GM19351 (cell line): ENCODE data around the gene MARCHF3.
"Not testable (repeated sequence)": the region's sequence is repeated elsewhere in the genome, so short reads cannot be mapped to it uniquely, and the experiment has no call there.

Experiments used
- ATAC-seq: cut with Tn5 transposase; IDR thresholded peaks from one replicate; pipeline ENCODE4 v1.9.1; 2021; ENCODE audit warnings: mild to moderate bottlenecking, moderate library complexity; ENCODE audit not compliant: unreplicated experiment

The MARCHF3 gene, protein sequence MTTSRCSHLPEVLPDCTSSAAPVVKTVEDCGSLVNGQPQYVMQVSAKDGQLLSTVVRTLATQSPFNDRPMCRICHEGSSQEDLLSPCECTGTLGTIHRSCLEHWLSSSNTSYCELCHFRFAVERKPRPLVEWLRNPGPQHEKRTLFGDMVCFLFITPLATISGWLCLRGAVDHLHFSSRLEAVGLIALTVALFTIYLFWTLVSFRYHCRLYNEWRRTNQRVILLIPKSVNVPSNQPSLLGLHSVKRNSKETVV

DNA sequence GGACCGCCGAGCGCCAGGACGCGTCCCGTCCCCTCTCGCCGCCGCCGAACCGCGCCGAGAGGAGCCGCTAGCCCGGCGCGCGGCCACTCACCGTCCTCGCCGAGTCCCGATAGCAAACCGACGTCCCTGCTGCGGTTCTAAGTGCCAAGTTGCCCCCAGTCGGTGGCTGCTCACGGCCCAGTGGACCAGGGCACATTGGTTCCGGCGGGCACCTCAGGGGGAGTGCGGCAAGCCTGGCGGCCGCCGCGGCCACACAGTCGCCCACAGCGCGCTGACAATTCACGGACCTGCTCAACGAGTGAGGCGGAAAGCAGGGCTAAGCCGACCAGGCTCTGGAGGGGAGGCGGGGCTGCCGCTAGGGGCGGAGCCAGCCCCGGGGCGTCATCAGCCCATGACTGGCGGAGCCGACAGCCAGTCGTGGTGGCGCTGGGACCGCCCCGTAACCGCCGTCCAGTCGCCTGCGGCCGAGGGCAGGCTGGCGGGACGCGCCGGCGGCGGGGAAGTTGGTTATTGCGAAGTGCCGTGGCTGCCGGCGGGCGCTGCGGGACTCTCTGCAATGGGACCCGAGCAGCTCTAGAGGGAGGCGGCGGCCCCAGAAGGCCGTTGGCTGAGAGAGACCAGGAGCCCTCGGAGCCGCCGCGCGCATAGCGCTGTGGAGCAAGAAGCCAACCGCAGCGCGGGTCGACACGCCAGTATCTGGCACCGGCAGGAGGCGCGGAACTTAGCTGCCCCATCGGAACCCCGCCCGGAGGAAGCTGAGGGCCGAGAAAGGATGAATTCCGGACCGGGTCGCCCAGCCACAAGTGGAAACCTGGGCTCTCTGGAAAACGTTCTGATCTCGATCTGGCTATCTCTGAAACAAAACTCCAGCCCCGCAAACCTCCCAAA is at the start of gene MARCHF3:
TSS of gene MARCHF3 (minus strand) at position 300 of the 888 bp plus-strand sequence. CDS start 112,387 bp downstream, outside the sequence.
- peak; percentile 93 for ATAC-seq

DNA sequence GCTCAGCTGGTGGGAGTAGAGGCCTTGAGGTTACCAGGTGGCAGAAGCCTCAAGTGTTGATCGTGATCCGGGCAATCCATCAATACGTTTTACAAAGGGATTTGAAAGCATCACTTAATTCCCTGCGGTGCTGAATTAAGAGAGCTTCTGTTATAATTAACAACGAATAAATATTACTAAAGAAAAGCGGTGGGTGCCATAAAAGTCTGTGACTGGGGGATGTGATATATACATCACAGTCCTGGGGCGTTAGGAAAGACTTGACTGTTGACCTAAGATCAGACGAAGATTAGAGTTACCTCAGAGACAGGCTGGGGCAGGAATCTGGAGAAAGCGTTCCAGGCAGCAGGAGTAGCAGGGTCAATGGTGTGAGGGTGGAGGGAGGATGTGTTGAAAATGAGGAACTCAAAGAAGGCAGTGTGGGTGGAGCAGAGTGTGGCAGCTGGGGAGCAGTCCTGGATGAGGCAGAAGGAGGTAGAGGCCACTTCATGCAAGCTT is 49.7 kb upstream of the MARCHF3 start:
- no peak for ATAC-seq

DNA sequence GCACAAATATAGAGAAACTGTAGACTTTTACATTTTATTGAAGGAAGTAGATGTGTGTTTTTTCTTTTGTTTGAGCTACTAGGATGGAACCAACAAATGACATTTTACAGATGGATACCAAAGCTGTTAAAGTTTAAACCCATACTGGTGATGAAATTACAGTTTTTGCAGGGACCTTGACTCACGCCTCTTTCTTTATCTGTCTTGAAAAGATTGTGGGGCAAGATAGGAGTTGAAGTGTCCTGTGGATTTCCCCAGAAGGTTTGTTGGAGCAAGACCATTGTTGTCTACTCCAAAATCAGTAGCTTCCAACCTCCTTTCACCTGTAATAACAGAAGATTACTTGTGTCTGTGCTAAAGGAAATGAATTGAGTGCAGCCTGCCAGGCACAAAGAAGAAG is 47.0 kb upstream of the MARCHF3 start:
- ATAC-seq: no peak

DNA sequence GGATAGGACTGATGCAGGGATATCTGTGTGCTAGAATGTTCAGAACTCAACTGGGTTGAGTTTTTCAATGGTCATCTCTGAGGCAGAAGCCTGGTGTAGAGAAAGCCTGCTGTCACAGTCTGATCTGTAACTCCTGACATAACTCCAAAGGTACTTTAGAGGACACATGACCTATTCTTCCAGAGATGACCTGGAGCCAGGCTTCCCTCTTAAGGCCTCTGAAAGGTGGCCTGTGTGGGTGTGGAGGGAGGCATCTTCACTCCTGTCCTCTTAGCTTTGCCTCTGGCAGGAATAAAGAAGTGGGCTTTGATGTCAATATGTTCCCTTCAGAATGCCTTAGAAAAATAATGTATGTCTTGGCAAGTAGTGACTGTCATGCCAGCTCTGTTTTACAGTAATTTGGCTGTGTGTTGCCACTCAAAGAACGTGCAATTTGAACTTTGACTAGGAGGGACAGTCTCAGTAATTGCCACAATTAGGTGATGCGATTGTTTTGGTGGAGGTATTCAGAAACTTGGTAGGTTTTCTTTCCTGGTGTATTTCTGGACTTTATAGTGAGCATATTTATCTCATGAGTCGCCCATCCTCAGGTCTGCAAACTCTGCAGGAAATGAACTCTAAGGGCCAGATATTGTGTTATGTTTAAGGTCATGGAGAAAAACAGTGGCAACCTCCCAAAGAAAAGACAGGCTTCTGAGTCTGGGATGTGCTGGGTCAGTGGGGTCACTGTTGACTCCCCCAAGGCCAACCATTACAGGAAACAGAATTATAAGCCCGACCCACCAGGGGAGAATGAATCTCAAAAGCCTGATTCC is 46.2 kb upstream of the MARCHF3 start:
- no peak for ATAC-seq

DNA sequence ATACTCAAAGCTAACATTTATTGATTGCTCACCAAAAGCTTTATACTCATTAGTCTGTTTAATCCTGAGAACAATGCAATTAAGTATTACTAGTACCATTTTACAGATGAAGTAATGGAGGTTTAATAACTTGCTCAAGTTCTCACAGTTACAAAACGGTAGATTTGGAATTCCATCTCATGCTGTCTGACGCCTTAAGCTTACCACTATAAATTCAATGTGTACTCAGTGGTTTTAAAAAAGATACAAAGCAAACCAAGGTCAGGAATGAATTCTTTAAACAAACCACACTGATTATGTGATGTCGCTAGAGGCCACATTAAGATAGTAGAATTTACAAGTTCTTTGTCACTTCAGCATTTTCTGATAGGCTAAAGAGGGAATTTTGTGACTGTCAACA is 44.1 kb upstream of the MARCHF3 start:
- ATAC-seq: no peak

DNA sequence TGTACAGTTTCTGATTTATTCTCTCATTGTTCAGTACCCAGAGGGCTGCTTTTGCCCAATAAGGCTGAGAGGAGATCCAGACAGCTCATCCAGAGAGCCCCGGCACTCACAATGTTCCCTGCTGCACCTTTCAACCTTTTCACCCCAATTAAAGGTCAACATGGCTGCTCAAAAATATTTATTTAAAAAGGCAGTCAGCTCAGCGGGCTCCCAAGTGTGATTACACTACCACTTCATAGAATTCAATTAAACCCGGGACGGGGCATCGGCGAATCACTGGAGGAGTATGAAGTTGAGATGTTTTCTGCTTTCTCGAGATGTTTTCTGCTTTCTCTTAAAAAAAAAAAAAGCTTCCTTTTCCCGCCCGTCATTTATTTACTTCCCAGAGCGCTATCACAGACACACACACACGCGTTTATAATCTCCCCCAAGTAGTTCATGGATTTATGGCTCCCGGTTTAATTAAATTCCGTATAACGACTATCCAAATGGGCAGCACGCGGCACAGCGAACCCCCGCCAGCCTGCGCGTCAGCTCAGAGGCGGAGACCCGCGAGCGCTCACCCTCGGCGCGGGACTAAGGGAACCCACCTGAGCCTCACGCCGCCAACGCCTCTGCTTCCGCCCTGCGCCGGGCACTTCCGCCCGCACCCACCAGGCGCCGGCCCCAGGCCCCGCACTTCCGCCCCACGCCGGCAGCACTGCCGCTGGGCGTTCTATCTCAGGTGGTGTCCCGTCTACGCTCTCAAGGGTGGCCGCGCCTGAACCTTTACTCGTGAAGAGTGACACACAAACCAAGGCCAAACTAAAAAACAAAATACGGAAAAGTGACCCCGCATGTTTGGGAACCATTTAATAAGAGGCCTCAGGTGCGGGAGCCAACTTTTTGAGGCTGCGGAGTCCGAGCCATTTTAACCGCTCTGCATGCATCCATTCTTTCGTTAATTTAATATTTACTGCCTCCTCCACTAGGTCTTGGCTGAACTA is 42.8 kb upstream of the MARCHF3 start, which contains the start of gene C5orf63:
TSS of gene C5orf63 (minus strand) at position 642 of the 986 bp plus-strand sequence. CDS start 14,507 bp downstream, outside the sequence.
- ATAC-seq: peak; percentile 99

DNA sequence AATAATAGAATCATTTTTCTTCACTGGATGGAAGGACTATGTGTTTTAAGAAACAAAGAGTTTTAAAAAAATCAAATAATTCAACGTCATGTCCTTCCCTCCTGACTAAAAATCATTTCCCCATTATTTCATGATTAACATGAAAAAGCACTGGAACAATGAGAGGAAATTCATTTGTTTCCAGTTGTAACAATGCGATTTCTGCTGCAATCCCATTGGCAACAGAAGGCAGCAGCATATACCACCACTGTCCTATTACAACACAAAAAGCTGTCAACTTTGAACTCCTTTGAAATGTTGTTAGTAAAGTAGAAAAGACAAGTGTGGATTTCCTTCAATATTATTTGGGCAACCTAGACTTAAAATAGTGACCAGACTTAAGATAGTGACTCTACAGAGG is 39.9 kb upstream of the MARCHF3 start:
- no peak for ATAC-seq

DNA sequence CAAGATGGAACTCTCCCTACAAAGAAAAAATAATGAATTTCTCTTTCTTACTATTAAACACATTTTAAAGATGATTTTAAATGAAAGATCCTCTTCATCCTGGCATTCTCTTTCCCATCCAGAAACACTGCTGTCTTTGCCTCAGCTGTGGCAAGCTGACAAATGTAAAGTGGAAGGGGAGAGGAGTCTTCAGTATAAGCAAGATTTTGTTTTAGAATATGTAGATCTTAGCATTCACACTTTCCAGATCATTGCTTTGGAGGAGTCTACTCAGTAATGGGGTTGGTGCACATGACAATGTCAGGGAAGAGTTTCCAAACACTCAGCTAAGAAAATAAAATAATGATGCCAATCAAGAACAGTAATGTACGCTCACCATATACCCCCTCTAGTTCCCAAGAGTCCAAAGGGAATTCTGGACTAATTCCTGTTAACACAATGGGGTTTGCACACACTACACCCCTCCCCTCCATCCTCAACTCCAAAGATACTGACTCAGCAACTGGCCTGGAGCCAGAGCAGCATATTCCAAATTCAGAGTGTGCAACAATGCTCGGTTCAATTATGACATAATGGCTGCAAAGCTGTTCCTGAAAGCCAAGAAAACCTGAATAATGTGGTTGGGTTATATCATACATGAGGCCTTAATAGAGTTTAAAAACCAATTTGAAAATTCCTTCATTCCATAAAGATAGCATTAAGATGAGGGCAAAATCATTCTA is 38.3 kb upstream of the MARCHF3 start:
- ATAC-seq: no peak

DNA sequence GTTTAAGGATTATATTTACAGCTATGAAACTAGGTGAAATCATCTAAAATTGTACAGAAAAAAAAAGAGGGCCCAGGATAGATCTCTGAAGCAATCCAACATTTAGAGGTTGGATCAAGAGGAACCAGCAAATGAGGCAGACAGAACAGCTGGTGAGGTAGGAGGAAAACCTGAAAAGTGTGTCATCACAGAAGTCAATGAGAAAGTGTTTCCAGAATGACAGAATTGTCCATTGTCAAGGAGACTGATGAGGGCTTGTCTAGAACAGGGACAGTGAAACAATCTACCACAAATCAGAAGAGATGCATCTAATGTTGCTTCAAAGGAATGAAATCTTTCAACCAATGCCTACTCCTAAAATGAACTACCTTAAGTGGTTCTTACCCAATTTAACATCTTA is 36.4 kb upstream of the MARCHF3 start:
- ATAC-seq: no peak

DNA sequence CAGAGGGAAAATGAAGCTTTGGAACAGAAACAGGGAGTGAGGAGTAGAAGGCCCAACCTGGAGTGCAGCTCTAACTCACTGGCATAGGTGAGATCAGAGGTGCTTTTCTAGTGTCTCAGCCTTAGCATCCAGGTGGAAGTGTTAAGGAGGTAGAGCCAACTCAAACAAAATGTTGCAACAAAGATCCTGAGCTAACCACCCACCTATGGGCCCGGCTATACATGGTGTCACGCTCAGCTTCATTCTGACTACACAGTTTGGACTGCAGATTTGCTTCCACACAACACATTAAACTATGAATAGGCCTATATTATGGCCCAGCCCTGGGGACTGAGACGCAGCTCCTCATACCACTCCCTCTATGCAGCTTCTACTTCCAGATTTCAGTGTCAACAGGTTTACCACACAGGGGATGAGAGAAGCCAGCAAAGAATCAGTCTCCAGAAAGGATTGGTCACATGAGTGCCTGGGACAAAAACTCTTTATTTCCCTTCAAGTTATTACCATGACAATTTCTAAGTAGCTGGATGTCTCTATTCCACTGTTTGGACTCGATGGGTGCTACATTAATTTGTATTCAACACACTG is 34.0 kb upstream of the MARCHF3 start:
- no peak for ATAC-seq

DNA sequence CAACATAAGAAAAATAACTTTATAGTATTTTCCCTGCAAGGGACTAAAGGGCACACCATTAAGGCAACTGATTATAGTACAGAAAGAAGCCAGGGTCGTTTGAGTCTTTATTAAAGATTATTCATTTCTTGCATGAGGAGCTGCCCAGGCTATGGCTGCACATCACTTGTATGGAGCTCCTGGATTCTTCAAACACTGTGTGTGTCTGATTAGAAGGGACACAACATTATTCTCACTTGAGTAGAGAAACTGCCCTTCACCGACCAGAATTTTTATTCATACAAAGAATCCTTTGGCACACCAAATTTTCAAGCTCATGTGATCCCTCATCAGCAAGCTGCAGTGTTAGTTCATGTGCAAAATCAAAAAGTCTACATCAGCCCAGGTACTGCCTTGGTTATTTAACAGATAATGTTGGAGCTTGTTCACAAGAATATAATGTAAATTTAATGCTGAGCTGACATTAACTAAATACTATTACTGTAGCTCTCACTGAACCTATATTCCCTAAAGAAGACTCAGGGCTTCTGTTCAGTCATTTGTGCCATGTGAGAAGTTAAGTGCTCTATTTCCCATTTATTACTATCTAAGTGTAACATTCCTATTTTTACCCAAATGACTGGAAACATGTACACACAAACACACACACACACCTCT is 33.0 kb upstream of the MARCHF3 start:
- ATAC-seq: no peak

DNA sequence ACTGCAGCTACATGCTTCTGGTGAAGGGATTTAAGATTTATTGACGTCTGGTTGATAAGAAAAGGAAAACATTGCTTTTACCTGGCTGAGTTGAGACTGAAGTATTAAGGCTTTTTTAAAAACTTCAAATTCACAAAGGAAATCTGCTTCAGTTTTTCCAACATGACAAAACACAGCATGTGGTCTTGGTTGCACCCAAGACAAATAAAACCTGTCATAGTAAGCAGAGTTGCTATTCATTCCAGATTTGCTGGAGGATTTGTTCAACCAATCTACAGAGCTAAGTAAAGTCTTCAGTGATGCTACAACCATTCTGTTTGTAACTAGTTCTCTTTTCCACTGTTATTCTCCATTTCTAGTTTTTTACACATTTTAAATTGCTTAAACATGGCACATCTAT is 31.6 kb upstream of the MARCHF3 start:
- ATAC-seq: no peak

DNA sequence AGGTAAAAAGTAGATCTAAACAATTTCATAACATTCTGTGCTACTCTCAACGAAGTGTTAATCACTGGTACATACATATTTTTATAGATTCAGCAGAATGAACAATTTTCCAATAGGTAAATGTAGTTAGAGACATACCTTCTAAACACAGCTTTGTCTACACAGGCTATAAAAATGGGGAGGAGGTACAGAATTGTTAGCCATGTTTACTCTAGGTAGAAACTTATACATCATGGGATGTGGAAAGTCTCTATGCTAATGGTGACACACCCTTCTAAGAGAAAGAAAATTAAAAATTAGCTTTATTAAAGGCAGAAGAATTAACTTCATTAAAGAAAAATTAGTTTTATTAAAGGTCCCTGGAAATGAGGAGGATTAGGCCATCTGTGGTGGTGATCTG is 31.2 kb upstream of the MARCHF3 start:
- ATAC-seq: no peak

DNA sequence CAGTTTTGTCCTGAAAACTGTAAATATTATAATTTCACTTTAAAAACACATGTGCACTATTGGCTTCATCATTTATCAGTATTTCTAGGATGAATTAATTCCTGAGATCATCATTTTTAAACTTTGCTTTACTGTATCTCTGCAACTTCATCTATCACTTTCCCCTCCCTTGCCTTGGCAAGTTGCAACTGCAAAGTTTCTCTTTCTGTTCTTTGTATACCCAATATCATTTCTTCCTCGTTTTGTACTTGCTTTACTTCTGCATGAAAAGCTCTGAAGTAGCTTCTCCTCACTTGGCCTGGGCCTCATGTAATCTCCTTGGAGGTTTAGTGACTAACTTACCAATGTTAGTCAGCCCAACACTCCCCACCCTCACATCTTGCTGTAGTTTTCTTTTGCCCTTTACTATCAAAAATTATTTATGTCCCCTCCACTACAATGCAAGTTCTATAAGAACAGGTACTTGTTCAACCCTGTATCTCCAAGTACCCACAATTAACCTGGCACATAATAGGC is 30.2 kb upstream of the MARCHF3 start:
- ATAC-seq: no peak

DNA sequence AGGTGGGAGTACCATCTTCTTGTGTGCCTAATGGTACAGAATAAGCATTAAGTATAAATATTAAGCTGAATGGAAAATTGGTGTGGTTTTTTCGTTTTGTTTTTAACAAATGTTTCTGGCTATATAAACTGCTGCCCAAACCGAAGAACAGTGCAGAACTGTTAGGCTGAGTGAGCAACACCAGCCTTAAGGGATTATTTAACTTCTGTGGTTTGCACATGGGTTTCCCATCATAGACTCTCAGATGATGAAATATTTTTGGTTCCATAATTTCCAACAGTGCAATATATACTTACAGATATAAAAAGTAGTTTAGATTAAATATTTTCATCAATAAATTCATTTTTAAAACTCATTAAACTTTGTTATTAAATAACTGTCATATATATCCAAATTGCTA is 26.5 kb upstream of the MARCHF3 start:
- no peak for ATAC-seq

DNA sequence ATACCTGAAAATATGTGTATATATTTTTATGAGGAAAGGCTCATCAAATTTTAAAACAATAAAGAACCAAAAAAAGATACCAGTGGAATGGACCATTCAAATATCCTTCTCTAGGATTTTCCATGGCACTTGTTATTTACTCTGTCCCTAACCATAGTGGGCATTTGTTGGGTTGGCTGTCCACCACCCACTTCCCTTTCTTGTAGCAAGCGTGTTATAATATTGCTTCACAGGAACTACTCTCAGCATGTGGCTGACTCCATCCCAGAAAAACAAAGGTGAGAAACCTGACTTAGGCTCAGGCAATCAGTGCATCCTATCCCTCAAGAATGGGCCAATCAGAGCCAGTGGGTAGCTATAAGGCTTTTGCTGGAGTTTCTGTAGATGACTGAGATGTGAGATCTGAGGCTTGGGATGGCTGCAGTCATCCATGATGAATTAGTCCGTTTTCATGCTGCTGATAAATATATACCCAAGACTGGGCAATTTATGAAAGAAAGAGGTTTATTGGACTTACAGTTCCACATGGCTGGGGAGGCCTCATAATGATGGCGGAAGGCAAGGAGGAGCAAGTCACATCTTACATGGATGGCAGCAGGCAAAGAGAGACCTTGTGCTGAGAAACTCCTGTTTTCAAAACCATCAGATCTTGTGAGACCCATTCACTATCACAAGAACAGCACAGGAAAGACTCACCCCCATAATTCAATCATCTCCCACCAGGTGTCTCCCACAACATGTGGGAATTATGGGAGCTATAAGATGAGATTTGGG is 25.7 kb upstream of the MARCHF3 start:
- ATAC-seq: no peak

DNA sequence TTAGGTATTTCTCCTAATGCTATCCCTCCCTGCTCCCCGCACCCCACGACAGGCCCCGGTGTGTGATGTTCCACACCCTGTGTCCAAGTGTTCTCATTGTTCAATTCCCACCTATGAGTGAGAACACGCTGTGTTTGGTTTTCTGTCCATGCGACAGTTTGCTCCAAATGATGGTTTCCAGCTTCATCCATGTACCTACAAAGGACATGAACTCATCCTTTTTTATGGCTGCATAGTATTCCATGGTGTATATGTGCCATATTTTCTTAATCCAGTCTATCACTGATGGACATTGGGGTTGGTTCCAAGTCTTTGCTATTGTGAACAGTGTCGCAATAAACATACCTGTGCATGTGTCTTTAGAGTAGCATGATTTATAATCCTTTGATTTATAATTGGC is 23.2 kb upstream of the MARCHF3 start:
- not testable (repeated sequence) for ATAC-seq
